ENCODE data around the gene RHOBTB1.
A peak's percentile ranks its signal among the peaks of the same experiment; 100 is the strongest.

RHOBTB1 gene

GRCh38 chr10:60978287-60979115 is 34.5 kb upstream of the RHOBTB1 start (continued):
- TF ChIP-seq SP2 (tag by site-specific recombination; IDR thresholded peaks at IDR 0.05) = peak; percentile 44
- TF ChIP-seq ZFP41 (tag by site-specific recombination; IDR thresholded peaks at IDR 0.05; ENCODE audit: borderline replicate concordance) = no peak
- TF ChIP-seq ZNF362 (tag by site-specific recombination; IDR thresholded peaks at IDR 0.05) = no peak; the same call in 1 of the 2 replicates
- TF ChIP-seq, protein P1, sequence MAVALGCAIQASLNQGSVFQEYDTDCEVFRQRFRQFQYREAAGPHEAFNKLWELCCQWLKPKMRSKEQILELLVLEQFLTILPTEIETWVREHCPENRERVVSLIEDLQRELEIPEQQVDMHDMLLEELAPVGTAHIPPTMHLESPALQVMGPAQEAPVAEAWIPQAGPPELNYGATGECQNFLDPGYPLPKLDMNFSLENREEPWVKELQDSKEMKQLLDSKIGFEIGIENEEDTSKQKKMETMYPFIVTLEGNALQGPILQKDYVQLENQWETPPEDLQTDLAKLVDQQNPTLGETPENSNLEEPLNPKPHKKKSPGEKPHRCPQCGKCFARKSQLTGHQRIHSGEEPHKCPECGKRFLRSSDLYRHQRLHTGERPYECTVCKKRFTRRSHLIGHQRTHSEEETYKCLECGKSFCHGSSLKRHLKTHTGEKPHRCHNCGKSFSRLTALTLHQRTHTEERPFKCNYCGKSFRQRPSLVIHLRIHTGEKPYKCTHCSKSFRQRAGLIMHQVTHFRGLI (tag by site-specific recombination; IDR thresholded peaks at IDR 0.05) = peak; percentile 35; the same call in 1 of the 2 replicates
- peak; percentile 76 for TF ChIP-seq ZXDB (tag by site-specific recombination; IDR thresholded peaks at IDR 0.05)
- peak; percentile 31; the same call in 1 of the 2 replicates for TF ChIP-seq GFI1B (tag by site-specific recombination; IDR thresholded peaks at IDR 0.05)
- TF ChIP-seq ZNF580 (tag by site-specific recombination; IDR thresholded peaks at IDR 0.05) = 0 out of 2 replicates have a peak, but pooled peaks have one; percentile 26
- TF ChIP-seq ZBTB1 (tag by site-specific recombination; IDR thresholded peaks at IDR 0.05) = no peak
- no peak for TF ChIP-seq ZNF555 (tag by site-specific recombination; conservative IDR thresholded peaks at IDR 0.05)
- TF ChIP-seq, protein P2, sequence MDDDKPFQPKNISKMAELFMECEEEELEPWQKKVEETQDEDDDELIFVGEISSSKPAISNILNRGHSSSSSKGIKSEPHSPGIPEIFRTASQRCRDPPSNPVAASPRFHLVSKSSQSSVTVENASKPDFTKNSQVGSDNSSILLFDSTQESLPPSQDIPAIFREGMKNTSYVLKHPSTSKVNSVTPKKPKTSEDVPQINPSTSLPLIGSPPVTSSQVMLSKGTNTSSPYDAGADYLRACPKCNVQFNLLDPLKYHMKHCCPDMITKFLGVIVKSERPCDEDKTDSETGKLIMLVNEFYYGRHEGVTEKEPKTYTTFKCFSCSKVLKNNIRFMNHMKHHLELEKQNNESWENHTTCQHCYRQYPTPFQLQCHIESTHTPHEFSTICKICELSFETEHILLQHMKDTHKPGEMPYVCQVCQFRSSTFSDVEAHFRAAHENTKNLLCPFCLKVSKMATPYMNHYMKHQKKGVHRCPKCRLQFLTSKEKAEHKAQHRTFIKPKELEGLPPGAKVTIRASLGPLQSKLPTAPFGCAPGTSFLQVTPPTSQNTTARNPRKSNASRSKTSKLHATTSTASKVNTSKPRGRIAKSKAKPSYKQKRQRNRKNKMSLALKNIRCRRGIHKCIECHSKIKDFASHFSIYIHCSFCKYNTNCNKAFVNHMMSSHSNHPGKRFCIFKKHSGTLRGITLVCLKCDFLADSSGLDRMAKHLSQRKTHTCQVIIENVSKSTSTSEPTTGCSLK (tag by site-specific recombination; IDR thresholded peaks at IDR 0.05) = no peak
- TF ChIP-seq, protein P3, sequence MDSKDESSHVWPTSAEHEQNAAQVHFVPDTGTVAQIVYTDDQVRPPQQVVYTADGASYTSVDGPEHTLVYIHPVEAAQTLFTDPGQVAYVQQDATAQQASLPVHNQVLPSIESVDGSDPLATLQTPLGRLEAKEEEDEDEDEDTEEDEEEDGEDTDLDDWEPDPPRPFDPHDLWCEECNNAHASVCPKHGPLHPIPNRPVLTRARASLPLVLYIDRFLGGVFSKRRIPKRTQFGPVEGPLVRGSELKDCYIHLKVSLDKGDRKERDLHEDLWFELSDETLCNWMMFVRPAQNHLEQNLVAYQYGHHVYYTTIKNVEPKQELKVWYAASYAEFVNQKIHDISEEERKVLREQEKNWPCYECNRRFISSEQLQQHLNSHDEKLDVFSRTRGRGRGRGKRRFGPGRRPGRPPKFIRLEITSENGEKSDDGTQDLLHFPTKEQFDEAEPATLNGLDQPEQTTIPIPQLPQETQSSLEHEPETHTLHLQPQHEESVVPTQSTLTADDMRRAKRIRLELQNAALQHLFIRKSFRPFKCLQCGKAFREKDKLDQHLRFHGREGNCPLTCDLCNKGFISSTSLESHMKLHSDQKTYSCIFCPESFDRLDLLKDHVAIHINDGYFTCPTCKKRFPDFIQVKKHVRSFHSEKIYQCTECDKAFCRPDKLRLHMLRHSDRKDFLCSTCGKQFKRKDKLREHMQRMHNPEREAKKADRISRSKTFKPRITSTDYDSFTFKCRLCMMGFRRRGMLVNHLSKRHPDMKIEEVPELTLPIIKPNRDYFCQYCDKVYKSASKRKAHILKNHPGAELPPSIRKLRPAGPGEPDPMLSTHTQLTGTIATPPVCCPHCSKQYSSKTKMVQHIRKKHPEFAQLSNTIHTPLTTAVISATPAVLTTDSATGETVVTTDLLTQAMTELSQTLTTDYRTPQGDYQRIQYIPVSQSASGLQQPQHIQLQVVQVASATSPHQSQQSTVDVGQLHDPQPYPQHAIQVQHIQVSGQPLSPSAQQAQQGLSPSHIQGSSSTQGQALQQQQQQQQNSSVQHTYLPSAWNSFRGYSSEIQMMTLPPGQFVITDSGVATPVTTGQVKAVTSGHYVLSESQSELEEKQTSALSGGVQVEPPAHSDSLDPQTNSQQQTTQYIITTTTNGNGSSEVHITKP (tag by site-specific recombination; IDR thresholded peaks at IDR 0.05) = 0 out of 2 replicates have a peak, but pooled peaks have one; percentile 34
- TF ChIP-seq, protein P4, sequence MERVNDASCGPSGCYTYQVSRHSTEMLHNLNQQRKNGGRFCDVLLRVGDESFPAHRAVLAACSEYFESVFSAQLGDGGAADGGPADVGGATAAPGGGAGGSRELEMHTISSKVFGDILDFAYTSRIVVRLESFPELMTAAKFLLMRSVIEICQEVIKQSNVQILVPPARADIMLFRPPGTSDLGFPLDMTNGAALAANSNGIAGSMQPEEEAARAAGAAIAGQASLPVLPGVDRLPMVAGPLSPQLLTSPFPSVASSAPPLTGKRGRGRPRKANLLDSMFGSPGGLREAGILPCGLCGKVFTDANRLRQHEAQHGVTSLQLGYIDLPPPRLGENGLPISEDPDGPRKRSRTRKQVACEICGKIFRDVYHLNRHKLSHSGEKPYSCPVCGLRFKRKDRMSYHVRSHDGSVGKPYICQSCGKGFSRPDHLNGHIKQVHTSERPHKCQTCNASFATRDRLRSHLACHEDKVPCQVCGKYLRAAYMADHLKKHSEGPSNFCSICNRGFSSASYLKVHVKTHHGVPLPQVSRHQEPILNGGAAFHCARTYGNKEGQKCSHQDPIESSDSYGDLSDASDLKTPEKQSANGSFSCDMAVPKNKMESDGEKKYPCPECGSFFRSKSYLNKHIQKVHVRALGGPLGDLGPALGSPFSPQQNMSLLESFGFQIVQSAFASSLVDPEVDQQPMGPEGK (tag by site-specific recombination; IDR thresholded peaks at IDR 0.05) = peak; percentile 73
- peak; percentile 27; the same call in 1 of the 2 replicates for TF ChIP-seq ZNF76 (tag by site-specific recombination; IDR thresholded peaks at IDR 0.05; ENCODE audit: borderline replicate concordance, low read depth)
- TF ChIP-seq SP3 (tag by site-specific recombination; IDR thresholded peaks at IDR 0.05) = peak; percentile 53; the same call in 1 of the 2 replicates
- no peak for TF ChIP-seq ZNF596 (tag by site-specific recombination; IDR thresholded peaks at IDR 0.05)
- TF ChIP-seq ZNF324 (tag by site-specific recombination; IDR thresholded peaks at IDR 0.05) = peak; percentile 81
- 0 out of 2 replicates have a peak, but pooled peaks have one; percentile 10 for TF ChIP-seq ZNF610 (tag by site-specific recombination; IDR thresholded peaks at IDR 0.05; ENCODE audit: borderline replicate concordance)
- peak; percentile 64; the same call in 1 of the 2 replicates for TF ChIP-seq ZNF561 (tag by site-specific recombination; IDR thresholded peaks at IDR 0.05; ENCODE audit: borderline replicate concordance)
- TF ChIP-seq ZBTB10 (tag by site-specific recombination; IDR thresholded peaks at IDR 0.05) = no peak
- TF ChIP-seq, protein P5, sequence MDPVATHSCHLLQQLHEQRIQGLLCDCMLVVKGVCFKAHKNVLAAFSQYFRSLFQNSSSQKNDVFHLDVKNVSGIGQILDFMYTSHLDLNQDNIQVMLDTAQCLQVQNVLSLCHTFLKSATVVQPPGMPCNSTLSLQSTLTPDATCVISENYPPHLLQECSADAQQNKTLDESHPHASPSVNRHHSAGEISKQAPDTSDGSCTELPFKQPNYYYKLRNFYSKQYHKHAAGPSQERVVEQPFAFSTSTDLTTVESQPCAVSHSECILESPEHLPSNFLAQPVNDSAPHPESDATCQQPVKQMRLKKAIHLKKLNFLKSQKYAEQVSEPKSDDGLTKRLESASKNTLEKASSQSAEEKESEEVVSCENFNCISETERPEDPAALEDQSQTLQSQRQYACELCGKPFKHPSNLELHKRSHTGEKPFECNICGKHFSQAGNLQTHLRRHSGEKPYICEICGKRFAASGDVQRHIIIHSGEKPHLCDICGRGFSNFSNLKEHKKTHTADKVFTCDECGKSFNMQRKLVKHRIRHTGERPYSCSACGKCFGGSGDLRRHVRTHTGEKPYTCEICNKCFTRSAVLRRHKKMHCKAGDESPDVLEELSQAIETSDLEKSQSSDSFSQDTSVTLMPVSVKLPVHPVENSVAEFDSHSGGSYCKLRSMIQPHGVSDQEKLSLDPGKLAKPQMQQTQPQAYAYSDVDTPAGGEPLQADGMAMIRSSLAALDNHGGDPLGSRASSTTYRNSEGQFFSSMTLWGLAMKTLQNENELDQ (tag by site-specific recombination; IDR thresholded peaks at IDR 0.05; ENCODE audit: low read depth) = no peak

Measured in HEK293 (cell line).